Measurements from ENCODE around the gene CLDN19.

DNA sequence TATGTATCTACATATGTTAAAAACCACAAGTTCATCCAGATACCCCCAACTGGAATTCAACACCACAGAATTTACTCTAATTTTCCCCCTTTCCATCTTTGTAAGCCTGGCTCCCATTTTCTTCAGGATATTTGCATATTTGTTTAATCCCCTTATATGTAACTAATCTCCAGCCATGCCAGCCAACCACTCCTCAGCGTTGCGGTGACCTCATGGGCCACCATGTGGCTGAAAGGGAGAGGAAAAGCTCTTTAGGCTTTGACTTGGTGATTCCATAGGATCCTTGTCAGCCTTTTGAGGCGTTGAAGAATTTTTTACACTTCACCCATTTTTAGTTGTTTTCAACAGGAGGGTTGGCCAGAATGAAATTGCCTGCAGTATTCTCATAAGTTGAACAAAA, 10.0 kb downstream of the CLDN19 start:
- TF ChIP-seq TEAD4 (IDR thresholded peaks at IDR 0.05) (no peak), TAF1 (IDR thresholded peaks at IDR 0.05; ENCODE audit: low read depth) (no peak), RAD21 (IDR thresholded peaks at IDR 0.05; ENCODE audit: low read depth) (no peak), EP300 (IDR thresholded peaks at IDR 0.05; ENCODE audit: borderline replicate concordance) (no peak)
- TF ChIP-seq, protein P1, sequence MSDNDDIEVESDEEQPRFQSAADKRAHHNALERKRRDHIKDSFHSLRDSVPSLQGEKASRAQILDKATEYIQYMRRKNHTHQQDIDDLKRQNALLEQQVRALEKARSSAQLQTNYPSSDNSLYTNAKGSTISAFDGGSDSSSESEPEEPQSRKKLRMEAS (IDR thresholded peaks at IDR 0.05) = no peak
- TF ChIP-seq, protein P2, sequence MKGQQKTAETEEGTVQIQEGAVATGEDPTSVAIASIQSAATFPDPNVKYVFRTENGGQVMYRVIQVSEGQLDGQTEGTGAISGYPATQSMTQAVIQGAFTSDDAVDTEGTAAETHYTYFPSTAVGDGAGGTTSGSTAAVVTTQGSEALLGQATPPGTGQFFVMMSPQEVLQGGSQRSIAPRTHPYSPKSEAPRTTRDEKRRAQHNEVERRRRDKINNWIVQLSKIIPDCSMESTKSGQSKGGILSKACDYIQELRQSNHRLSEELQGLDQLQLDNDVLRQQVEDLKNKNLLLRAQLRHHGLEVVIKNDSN (IDR thresholded peaks at IDR 0.05) = no peak
